Esophagus muscularis mucosa (tissue), 4 donors: ENCODE measurements around the gene PAWR.

ENCODE experiments used
- CTCF ChIP-seq, 3 experiments: fragments of 200-600 bp in 2 of 3; fragments of 450-650 bp in 1 of 3; sonication (generic) in 2 of 3; IDR thresholded peaks; one replicate each; pipeline ENCODE4 v1.5.1; 2017 to 2019; ENCODE audit warnings: antibody characterized with exemption in 3 of 3, mild to moderate bottlenecking in 2 of 3, moderate library complexity in 1 of 3
- EP300 ChIP-seq: sonication (generic); formaldehyde crosslinking; IDR thresholded peaks from one replicate; pipeline ENCODE4 v1.6.1; 2017; ENCODE audit warnings: antibody characterized with exemption
- POLR2A ChIP-seq: fragments of 450-650 bp; IDR thresholded peaks from one replicate; pipeline ENCODE4 v1.6.1; 2017; ENCODE audit warnings: antibody characterized with exemption, moderate library complexity, mild to moderate bottlenecking, low read depth
- POLR2AphosphoS5 ChIP-seq, 2 donors: sonication (generic); formaldehyde crosslinking; IDR thresholded peaks; one replicate each; pipeline ENCODE4 v1.6.1; 2017; ENCODE audit warnings: antibody characterized with exemption in 2 of 2

DNA sequence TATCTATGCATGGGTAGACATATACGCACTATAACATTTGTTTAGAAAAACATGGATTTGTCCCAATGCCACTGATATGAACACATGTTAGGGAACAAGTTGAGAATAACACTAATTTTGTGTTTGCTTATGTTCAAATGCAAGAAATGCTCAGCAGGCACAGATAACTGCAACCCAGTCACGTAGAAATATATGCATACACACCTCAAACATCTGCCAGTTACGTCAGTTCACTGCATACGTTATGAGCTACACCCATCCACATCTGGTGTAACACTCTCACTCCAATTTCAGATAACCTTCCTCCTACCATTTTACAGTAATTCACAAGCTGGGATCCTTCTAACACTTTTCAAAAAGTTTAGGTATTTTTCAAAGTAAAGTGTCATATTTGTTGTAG, 10.7 kb downstream of the PAWR start:
- TF ChIP-seq POLR2AphosphoS5 (IDR thresholded peaks at IDR 0.05) (no peak), POLR2A (no peak), CTCF (IDR thresholded peaks at IDR 0.05) (no peak), EP300 (no peak)
